GM19351 (cell line): ENCODE measurements around the gene CLBA1.

ENCODE experiments used
- ATAC-seq: cut with Tn5 transposase; IDR thresholded peaks from one replicate; pipeline ENCODE4 v1.9.1; 2021; ENCODE audit warnings: mild to moderate bottlenecking, moderate library complexity; ENCODE audit not compliant: unreplicated experiment

The CLBA1 gene

DNA sequence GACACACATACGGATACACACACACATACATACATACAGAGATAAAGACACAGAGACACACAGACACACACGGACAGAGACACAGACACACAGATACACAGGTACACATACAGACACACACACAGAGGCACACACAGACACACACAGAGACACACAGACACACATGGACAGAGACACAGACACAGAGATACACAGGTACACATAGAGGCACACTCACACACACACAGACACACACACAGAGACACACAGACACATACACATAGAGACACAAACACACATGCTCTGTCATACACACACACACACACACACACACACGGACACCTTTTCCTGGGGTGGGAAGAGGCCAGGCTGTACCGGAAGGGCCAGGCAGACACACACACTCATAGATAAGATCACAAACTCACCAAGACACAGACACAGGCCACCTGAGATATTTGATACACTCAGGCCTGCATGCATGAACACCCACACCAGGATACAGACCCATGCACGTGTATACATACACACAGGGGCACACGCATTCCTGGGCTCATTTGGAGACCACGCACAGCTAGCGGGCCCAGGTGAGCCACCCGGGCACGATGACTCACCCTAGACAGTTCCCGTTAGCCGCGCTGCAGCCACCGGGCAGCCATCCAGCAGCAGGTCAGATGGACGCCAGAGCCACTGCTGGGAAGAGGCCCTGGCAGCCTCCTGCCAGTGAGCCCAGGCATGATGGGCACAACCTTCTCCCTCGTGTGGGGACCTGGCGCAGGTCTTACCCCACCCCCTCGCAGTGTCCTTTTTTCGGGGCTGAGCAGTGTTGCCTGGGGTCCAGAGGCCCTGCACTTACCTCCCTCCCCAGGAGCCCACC lies 5.6 kb upstream of the CLBA1 start:
- no peak for ATAC-seq

DNA sequence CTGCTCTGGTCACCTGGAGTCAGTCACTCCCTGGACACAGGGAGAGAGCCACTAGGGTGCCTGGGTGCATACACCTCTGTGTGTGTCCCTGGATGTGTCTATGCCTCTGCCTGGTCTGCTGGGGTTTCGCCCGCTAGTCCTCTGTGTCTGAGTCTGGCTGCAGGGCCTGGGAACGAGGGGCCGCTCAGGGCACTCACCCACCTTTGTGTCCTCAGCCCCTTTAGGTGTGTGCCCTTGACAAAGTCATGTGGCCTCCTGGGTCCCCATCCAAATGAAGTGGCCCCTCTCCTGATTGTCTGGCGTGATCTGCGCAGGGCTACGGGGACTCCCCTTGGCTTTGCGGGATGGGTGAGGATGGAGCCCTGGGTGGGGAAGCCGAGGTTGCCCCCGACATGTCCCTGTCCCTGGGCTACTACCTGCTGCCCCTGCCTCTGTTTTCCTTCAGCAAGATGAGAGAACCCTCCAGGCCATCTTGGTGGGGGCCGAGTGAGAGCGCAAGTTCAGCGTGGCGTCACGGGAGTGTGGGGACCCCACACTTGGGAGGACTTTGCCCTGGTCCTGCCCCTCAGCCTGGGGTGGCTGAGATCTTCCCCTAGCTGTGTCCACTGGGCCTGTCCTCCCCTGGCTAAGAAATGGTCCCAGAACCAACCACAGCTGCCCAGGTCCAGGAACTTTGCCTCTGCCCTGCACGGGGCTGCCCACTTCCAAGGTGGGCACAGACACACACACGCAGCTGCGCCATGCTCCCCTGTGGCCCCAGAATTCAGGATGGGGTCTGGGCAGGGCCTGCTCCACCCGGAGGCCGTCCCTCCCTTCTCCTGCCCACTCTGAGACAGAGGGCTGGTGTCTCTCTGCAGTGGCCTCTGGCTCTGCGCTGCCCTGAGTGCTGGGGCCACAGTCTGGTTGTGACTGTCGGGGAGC lies 4.7 kb upstream of the CLBA1 start:
- no peak for ATAC-seq

DNA sequence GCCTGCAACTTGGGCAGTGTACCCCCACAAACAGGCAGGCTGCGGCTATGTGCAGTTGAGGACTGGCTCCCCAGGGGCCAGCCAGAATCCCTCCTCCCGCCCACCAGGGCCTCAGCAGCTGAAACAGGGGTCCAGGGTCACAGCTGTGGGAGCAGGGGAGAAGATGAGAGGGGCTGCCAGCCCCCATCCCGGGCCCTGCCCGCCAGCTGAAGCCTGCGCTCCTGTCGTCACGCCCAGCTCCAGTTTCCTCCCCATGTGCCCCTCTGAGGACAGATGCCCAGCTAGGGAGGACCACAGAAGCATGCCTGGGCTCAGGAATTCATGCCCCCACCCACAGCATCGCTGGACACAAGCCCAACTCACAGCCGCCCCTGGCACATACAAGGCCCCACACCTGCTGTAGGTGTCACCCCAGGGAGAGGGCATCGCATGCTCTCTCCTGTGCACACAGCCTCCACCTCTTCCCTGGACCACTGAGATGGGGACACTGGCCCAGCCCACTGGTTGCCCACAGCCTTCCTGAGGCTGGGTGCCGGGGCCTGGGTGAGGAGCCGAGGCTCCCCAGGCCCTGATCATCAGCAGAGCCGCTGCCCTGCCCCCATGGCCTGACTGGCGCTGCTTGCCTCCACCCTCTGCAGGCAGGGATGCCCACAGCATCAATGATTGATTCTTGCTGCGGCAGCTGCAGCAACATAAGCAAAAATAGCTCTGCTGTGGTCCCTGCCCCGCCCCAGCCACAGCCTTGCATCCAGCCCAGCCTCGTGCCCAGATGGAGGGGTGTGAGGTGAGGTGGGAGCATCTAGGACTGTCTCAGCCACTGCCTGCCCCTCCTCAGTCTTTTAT lies 3.7 kb upstream of the CLBA1 start:
- no peak for ATAC-seq

DNA sequence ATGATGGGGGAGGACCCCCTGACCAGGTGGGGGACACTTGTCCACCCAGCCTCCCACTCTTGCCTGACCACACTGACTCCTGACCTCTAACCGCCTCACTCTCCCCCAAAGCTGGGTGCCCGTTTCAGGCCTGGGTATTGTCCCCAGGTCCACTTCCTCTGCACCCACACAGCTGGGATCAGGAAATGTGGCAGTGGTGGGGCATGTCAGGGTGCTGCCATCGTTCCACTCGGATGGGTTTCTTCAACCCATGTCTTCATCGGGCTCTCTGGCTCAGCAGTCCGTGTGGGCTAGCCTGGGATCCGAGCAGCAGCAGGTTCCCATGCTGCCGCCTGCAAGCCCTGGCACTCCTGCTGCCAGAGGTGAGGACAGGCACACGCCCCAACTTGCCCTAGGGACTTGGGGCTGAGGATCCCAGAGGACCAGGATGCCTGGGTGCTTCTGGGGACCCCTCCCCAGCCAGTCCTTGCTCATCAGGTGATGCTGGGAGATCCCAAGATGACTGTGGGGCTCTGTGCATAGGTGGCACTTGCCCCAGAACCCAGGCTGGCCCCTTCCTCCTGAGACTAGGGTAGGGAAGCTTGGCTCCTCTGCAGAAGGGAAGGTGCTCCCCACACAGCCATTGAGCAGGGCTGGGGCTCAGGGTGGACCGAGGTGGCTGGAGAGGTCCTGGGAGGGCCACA lies 2.9 kb upstream of the CLBA1 start:
- ATAC-seq, result no peak

DNA sequence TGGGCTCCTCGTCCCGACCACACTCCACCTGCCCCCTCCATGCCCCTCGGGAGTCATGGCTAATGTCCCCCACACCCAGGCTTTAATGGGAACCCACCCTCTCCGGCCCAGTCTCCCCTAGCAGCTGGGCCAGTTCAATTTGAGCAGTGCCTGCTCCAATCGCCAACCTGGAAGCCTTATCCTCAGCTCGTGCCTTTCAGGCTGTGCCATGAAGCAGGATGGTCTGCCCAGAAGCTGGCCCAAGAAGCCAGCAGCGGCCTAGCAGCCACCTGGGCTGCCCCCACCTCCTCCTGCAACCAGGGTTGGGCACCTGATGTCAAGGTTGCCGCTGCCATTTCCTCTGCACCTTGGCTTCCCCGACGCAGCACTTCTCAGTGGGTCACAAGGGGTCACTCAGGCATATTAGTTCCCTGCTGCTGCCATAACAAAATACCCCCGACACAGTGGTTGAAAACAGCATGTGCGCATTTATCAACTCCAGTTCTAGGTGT lies 2.3 kb upstream of the CLBA1 start:
- ATAC-seq, result no peak

DNA sequence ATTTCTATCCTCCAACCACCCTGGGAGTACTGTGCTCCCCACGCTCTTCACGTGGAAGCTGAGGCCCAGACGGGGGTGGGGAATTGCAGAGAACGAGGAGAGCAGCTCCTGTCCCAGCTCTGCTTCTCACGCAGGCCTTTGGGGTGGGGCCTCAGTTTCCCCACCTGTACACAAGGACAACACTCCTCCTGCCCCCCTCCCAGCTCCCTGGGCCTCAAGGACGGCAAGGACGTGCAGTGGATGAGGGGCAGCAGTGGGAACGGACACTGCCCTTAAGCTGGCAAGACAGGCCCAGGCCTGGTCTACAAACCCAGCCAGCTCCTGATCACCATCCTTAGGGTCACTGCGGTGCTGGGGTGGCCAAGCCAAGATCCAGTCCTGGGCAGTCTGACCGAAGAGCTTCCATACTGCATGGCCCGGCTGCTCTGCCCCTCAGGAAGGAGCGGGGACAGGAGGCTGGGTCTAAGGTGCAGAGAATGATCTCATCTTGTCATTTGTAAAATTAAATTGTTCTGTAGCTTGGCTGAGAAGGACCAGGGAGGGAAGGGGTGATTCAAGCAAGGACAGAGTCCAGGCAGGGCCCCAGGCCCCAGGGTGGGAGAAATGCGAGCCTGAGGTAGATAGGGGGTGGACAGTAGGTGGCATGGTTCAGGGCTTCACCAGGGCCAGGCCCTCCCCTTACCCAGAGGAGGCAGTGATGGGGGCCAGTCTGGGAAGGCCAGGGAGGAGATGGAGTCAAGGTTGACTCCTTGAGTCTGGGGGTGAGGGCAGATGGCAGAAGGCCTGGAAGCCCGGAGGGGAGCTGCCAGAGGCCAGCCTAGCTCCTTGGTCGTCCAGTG lies 1.3 kb upstream of the CLBA1 start:
- no peak for ATAC-seq

DNA sequence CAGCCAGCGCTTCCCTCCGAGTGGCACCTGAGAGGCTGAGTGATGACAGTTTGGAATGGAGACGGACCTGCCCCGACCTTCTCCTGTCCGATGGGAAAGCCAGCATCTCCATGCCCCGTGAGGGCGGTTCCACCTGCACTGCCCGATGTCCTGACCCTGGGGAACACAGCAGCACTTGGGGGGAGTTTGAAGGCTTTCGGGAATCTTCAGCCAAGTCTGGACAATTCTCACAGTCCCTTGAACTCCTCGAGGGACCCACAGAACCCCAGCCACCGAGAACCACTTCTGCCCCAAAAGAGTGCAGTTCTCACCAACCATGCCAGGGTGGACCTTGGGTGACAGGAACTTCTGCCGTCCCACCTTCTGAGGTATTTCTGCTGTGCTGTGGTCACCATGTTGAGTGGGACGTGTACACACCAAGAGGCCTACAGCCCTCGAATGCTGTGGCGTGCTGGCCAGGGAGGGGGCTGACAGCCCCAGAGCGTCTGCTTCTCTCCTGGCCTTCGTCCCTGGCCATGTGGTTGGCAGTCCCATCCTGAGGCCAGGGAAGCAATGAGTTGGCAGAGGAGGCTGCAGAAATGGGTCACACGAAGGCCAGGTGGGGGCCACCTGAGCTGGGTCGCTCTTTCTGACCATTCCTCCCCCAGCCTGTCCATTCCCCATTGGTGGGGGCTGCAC lies 1.0 kb downstream of the CLBA1 start:
- ATAC-seq, result no peak

DNA sequence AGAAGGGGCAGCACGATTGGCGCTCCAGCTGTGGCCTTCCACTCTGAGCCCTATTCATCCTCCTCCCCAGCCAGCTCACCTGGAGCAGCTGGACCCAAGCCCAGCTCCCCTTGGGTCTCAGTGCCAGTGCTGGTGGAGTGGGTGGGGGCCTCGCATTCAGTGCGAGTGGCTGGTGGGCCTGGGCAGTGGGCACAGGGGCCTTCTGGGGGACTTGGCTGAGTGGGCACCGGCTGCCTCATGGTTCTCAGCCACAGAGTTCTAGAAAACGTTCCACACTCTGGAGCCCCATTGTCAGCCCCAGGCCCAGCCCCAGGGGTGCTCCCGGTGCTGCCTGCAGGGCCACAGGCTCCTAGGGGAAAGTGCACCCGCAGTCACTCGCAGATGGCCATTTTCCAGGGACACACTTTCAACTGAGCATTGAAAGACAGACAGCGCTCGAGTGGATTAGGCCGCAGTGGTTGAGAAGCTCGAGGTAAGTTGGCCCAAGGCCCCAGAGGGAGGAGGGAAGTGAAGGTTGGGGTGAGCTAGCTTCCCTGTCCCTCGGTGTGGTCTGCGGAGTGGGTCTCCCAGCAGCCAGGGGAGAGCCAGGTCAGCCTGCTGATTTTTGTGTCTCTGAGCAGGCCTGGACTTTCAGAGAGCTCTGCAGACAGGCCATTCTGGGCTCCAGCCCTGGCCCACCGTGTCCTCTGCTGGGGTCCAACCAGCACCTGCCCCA lies 3.8 kb downstream of the CLBA1 start:
- ATAC-seq, result no peak

DNA sequence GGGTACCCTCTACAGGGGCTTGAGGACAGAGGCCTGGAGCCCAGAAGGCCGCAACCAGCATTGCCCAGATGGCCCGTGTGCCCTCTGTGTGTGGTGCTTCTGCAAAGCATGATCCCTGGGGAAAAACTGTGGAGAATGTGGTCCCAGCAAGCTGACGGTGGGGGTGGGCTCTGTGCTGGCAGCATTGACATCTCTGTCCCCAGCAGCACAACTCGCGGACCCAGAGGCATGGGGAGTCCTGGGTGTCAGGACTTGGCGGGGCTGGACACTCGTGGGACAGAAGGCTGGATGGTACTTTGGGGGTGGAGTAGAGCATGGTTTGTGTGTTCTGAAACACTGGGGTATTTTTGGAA lies 4.3 kb downstream of the CLBA1 start:
- ATAC-seq, result no peak

DNA sequence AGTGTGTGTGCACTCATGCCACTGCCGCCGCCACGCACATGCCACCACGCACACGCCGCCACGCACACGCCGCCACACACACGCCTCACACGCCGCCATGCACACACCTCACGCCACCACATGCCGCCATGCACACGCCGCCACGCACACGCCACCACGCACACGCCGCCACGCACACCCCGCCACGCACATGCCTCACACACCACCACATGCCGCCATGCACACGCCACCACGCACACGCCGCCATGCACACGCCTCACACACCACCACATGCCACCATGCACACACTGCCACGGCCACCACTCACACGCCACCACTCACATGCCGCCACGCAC lies 6.3 kb downstream of the CLBA1 start:
- no peak for ATAC-seq

DNA sequence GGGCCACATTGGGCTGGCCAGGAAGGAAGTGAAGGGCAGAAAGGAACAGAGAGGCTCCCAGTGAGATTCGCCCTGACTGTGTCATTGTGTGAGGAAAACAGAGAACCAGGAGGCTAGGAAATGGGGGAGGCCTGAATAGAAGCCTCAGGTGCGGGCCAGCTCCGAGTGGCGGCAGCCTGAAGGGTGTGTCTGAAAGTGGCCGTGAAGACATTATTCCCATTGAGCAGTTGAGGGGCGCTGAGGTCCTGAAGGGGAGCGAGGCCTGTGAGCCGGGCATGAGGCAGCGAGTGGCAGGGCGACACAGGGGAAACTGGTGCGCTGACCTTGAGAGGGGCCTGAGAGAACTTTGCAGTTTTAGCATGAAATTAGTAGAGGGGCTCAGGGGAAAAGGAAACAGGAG lies 6.9 kb downstream of the CLBA1 start:
- ATAC-seq, result no peak

DNA sequence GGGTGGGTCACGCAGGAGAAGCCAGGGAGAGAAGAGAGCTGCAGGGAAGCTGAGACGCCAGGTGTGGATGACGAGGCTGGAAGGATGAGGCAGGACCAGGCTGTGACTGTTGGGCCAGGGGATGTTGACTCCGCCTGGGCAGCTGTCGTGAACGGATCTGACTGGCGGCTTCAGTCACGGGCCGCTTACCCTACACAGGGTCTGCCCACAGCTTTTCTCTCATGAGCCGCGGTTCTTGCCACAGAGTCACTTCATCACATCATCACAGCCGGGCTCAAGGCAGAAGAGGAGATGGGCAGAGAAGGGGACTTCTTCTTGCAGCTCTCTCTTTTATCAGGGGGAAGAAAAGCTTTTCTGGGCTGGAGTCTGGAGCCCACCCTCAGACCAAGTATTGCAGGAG lies 7.7 kb downstream of the CLBA1 start:
- no peak for ATAC-seq

DNA sequence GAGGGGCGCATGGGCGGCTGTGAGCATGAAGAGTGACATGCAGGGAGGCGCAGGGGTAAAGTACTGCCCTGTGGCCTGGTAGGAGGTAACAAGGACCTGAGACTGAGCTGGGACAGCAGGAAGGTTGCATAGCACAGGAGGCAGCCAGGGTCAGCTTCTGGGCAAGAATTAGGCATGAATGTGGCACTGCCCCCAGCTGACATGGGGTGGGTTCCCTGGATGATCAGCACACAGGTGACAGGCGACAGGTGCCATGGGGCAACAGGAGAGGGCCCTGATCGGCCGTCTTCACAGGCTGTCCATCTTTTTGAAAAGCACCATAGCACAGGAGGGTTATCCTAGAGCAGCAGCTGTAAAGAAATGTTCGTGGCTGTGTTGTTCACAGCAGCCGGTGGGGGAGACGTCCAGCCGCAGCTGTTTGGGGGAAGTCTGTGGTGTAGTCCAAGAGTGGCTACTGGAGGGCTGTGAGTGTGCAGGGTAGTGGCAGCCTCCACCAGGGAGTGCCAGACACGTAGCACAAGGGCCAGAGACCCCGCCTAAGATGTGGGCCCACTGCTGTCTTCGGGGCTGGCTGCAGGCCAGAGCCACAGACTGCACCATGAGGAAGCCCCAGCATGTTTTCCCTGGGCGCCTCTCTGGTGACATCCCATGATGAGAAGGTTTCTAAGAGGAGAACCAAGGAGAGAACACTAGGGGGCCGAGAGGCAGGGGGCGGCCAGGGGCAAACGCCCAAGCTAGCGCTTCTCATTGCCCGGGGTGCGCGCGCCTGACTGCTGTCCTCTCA lies 8.4 kb downstream of the CLBA1 start:
- no peak for ATAC-seq

DNA sequence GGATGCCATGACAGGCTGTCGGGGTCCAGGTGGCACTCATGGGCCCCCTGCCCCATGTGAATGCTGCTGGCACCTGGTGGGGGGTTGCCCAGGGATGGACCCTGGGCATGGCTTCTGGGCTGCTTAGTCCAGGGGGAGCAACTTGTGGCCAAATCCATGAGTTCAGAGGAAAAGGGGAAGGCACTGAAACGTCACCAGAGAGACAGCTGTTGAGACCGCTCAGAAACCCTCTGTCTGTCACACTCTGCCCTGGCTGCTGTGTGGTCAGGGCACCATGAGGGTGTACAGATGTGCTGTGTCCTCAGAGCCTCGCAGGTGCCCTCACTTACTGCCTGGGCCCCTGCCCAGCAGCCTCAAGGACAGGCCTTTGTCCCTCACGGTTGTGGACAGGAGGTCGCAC lies 9.4 kb downstream of the CLBA1 start:
- ATAC-seq, result no peak

DNA sequence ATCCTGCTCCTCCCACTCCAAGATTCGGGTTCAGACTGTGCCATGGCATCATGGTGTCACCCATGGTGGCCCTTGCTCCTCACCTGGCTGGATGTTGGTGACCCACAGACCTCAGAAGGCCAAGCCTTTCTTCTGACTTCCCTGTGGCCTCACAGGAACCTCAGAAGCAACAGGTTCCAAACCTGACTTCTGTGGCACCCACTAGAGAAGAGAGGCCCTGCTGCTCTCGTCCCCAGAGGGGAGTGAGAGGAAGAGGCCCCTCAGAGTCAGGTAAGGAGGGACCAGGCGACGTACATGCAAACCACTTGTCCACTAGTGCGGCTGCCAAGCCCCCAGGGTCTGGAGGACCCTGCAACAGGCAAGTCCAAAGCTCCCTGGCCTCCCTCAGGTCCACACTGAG lies 10.4 kb downstream of the CLBA1 start:
- ATAC-seq, result no peak

DNA sequence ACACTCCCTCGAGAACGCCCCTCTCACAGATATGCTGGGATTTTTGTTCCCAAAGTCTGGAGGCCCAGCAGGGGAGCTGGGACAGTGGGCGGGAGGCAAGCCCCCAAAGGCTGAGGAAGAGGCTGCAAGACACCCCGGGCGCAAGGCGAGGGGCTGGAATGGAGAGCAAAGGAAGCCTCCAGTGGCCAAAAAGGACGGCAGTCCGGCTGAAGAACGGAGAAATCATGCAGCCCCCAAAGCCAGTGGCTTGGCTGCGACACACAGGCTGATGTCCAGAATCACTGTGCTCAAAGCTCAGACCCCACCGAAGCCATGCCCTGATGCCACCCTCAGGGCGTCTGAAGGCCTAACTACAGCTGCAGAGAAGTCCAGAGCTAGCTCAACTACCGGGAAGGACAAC lies 10.9 kb downstream of the CLBA1 start:
- ATAC-seq, result no peak

DNA sequence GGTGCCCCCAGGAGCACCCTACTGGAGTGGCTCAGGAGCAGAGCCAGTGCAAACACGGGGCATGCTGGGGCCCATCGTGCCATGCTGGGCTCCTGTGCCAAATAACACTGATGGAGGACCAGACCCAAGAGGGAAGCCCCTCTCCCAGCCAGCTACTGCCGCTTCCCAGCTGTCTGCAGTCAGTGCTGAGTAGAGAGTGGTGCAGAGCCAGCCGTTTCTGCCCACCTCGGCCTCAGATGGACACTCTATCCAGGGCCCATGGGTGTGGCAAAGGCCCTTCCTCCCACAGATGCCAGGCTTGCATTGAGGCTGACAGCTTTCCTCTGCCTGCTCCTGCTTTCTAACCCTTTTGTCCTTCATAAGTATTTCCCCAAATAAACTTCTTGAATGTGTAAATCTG lies 13.2 kb downstream of the CLBA1 start:
- no peak for ATAC-seq

DNA sequence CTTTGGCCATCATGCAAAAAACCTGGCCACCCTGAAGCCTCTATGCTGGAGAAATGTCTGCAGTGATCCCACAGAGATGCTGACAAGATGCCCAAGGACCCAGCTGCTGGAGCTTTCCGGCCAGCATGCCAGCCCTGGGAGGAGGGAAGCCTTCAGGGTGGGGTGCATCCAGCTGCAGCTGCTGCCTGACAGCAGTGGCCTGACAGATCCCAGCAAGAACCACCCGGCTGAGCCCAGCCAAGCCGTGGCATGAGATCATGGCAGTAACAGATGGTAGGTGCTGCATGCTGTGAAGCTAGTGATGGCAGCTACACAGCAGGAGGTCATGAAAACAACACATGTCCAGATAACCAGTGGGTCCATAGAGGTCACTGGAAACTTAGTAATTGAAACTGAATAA lies 13.8 kb downstream of the CLBA1 start:
- ATAC-seq, result no peak
